Subcutaneous abdominal adipose tissue (tissue), 5 donors: ENCODE measurements around the gene FDXACB1.

Experiments
- H3K27ac ChIP-seq: one replicate; pipeline ENCODE4 v1.7.0; 2013; ENCODE audit warnings: low read depth, mild to moderate bottlenecking, inconsistent platforms, low read length, moderate library complexity
- H3K27me3 ChIP-seq, 5 donors: one replicate each; pipeline ENCODE4 v1.7.0; 2013; ENCODE audit warnings: low read length in 5 of 5, inconsistent platforms in 1 of 5; ENCODE audit not compliant: control insufficient read depth in 5 of 5, insufficient read depth in 4 of 5
- H3K36me3 ChIP-seq, 5 donors: one replicate each; pipeline ENCODE4 v1.7.0; 2013; ENCODE audit warnings: low read length in 5 of 5; ENCODE audit not compliant: control insufficient read depth in 5 of 5, insufficient read depth in 5 of 5
- H3K4me1 ChIP-seq, 5 donors: one replicate each; pipeline ENCODE4 v1.7.0; 2013; ENCODE audit warnings: low read length in 5 of 5, mild to moderate bottlenecking in 3 of 5, moderate library complexity in 1 of 5; ENCODE audit not compliant: control insufficient read depth in 5 of 5, insufficient read depth in 5 of 5
- H3K4me3 ChIP-seq, 5 donors: one replicate each; pipeline ENCODE4 v1.7.0; 2013; ENCODE audit warnings: low read length in 5 of 5, low read depth in 1 of 5
- H3K9ac ChIP-seq, 5 donors: one replicate each; pipeline ENCODE4 v1.7.0; 2013; ENCODE audit warnings: low read length in 5 of 5, mild to moderate bottlenecking in 4 of 5, moderate library complexity in 3 of 5
- H3K9me3 ChIP-seq, 5 donors: one replicate each; pipeline ENCODE4 v1.7.0; 2013; ENCODE audit warnings: low read length in 5 of 5; ENCODE audit not compliant: control insufficient read depth in 5 of 5
- donor health status: healthy.
- donor health status: healthy.
- donor health status: healthy.
- donor health status: healthy.
- donor health status: healthy.

Gene FDXACB1

DNA sequence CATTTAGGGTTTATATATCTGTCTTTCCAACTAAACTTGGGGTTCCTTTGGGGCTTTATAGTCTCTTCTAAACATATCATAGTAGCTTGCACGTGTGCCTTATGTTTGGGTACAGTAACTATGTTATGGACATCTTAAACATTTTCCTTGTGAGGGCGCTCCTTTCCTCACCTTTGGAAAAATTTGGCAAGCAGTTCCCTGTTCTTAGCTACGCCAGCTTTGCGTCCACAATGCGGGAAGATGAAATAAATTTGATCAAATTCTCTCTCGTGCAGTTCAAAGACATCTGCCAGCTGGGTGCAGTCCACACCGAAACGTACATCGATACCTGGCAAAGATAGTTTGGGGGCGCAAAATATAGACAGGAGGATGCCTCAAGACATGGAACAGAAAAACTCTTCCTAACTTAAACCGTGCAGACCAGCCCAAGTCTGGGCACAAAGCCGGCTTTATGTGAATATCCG lies 548 bp downstream of the FDXACB1 start:
- H3K9me3 ChIP-seq, result no peaks in the 10 kb centered on the region
- peak overlapping the region; percentile 94 for H3K27ac ChIP-seq
- peak overlapping the region; percentile 77 to 95 (median 82) for H3K4me3 ChIP-seq
- no peaks in the 10 kb centered on the region for H3K27me3 ChIP-seq
- peaks cover 3 to 15% (median 14%) of the 10 kb centered on the region in 5 donors for H3K4me1 ChIP-seq
- H3K36me3 ChIP-seq, result peaks cover 2 to 16% (median 10%) of the 10 kb centered on the region in 5 donors
- peak overlapping the region; percentile 66 to 85 (median 74) for H3K9ac ChIP-seq

GRCh38 chr11:111871693-111872161 lies 7.2 kb downstream of the FDXACB1 start:
- Histone ChIP-seq H3K36me3 (peaks cover 15 to 34% (median 26%) of the 10 kb centered on the region in 5 donors), H3K4me1 (peaks cover 3 to 20% (median 16%) of the 10 kb centered on the region in 5 donors), H3K27ac (peak overlapping the region; percentile 85), H3K9ac (peak overlapping the region in 4 of 5 donors; percentile 83 to 93 (median 88)), H3K4me3 (peak overlapping the region; percentile 81 to 95 (median 95)), H3K27me3 (no peaks in the 10 kb centered on the region), H3K9me3 (no peaks in the 10 kb centered on the region)

- Histone ChIP-seq H3K9ac (peak within 1 kb of the TSS; percentile 82 to 93 (median 84)), H3K4me1 (peaks cover 3 to 20% (median 16%) of the 10 kb centered on the region in 5 donors), H3K27ac (peak within 1 kb of the TSS; percentile 85), H3K27me3 (no peaks in the 10 kb centered on the region), H3K4me3 (peak within 1 kb of the TSS; percentile 81 to 98 (median 95)), H3K36me3 (peaks cover 19 to 37% (median 25%) of the 10 kb centered on the region in 5 donors), H3K9me3 (no peaks in the 10 kb centered on the region)
Measured at GRCh38 chr11:111870886-111871692, 7.9 kb downstream of the FDXACB1 start, which contains the start of gene ALG9. Gene ALG9, minus strand, starts transcription at chr11:111871581. Its CDS starts 99 bp downstream, at chr11:111871482.

- Histone ChIP-seq H3K27ac (peak overlapping the region; percentile 85), H3K9ac (peak overlapping the region; percentile 82 to 93 (median 84)), H3K4me3 (peak overlapping the region; percentile 81 to 98 (median 95)), H3K36me3 (peaks cover 19 to 36% (median 25%) of the 10 kb centered on the region in 5 donors), H3K27me3 (no peaks in the 10 kb centered on the region), H3K4me1 (peaks cover 3 to 20% (median 16%) of the 10 kb centered on the region in 5 donors), H3K9me3 (no peaks in the 10 kb centered on the region)
Measured at GRCh38 chr11:111870522-111870885, 8.5 kb downstream of the FDXACB1 start.

DNA sequence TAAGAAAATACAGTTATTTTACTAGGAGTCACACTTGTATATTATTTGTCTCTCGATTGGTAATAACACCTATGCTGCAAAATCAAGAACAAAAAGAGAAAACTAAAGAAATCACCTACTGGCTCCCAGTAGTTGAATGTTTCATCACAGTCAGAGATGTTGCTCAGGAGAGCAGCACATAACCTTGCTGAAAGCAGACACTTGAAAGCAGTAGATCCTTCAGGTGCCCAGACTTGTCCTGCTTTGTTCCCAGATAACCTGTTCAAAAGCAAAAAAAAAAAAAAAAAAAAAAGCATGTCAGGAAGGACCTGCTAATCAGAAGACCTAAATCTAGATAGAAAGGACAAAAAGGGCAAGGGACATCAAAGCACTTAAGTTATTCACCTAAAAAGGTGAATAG lies 8.9 kb downstream of the FDXACB1 start:
- Histone ChIP-seq H3K4me1 (peaks cover 3 to 20% (median 16%) of the 10 kb centered on the region in 5 donors), H3K9ac (peak overlapping the region in 1 of 5 donors; percentile 92), H3K9me3 (no peaks in the 10 kb centered on the region), H3K36me3 (peaks cover 22 to 36% (median 23%) of the 10 kb centered on the region in 5 donors), H3K27me3 (no peaks in the 10 kb centered on the region), H3K4me3 (peak overlapping the region in 4 of 5 donors; percentile 81 to 95 (median 95)), H3K27ac (no peak overlapping the region)

DNA sequence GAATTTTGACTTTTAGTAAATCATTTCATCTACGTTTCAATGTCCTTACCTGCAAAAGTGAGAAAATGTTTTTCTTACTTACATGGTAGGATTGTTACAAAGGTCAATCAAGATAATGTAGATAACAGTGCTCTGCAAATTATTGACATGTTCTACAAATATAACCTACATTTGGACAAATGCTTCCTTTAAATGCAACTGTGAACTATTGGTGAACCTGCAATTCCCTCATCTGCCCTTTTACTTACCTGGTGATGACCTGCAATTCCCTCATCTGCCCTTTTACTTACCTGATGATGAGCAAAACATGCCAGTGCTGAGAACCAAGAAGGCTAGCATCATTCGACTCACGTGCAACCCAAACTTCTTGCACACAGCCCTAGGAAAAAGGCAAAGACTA lies 18.7 kb downstream of the FDXACB1 start:
- H3K4me3 ChIP-seq, result no peak overlapping the region
- H3K9ac ChIP-seq, result no peak overlapping the region
- no peak overlapping the region for H3K27ac ChIP-seq
- peaks cover 36 to 56% (median 41%) of the 10 kb centered on the region in 5 donors for H3K36me3 ChIP-seq
- no peaks in the 10 kb centered on the region for H3K4me1 ChIP-seq
- no peaks in the 10 kb centered on the region for H3K27me3 ChIP-seq
- H3K9me3 ChIP-seq, result no peaks in the 10 kb centered on the region

GRCh38 chr11:111855506-111855905 lies 23.5 kb downstream of the FDXACB1 start:
- H3K4me1 ChIP-seq, result peaks cover 0 to 5% (median 0%) of the 10 kb centered on the region in 5 donors
- H3K27me3 ChIP-seq, result no peaks in the 10 kb centered on the region
- no peak overlapping the region for H3K9ac ChIP-seq
- peaks cover 34 to 68% (median 38%) of the 10 kb centered on the region in 5 donors for H3K36me3 ChIP-seq
- no peaks in the 10 kb centered on the region for H3K9me3 ChIP-seq
- H3K27ac ChIP-seq, result no peak overlapping the region
- H3K4me3 ChIP-seq, result no peak overlapping the region

DNA sequence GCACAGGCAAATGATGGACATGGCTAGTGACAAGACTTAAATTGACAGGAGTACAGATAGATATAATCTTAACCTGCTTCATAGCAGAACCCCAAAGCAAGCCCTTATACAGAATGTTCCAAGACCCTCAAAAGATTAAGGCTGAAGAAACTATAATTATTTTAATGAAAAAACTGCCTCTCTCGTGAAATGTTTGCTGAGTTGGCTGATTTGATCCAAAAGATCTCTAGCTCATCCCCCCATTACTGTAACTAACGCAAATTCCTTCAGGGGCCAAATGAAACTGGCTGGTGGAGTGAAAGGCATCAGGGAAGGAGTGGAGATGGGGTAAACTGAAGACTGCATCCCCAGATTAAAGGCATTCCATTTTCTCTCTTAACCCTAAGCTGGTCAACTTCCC lies 26.9 kb downstream of the FDXACB1 start:
- peaks cover 17 to 50% (median 28%) of the 10 kb centered on the region in 5 donors for H3K36me3 ChIP-seq
- H3K27me3 ChIP-seq, result no peaks in the 10 kb centered on the region
- no peaks in the 10 kb centered on the region for H3K9me3 ChIP-seq
- H3K9ac ChIP-seq, result peak overlapping the region in 2 of 5 donors; percentile 21 to 62
- no peak overlapping the region for H3K4me3 ChIP-seq
- H3K27ac ChIP-seq, result peak overlapping the region; percentile 63
- H3K4me1 ChIP-seq, result peaks cover 0 to 15% (median 9%) of the 10 kb centered on the region in 5 donors

GRCh38 chr11:111851636-111852035 lies 27.3 kb downstream of the FDXACB1 start:
- Histone ChIP-seq H3K9me3 (no peaks in the 10 kb centered on the region), H3K27ac (peak overlapping the region; percentile 63), H3K36me3 (peaks cover 17 to 50% (median 26%) of the 10 kb centered on the region in 5 donors), H3K27me3 (no peaks in the 10 kb centered on the region), H3K9ac (peak overlapping the region in 2 of 5 donors; percentile 21 to 62), H3K4me1 (peaks cover 0 to 20% (median 14%) of the 10 kb centered on the region in 5 donors), H3K4me3 (no peak overlapping the region)

- no peak overlapping the region for H3K4me3 ChIP-seq
- peak overlapping the region; percentile 63 for H3K27ac ChIP-seq
- no peaks in the 10 kb centered on the region for H3K27me3 ChIP-seq
- H3K4me1 ChIP-seq, result peaks cover 0 to 25% (median 19%) of the 10 kb centered on the region in 5 donors
- peaks cover 17 to 50% (median 26%) of the 10 kb centered on the region in 5 donors for H3K36me3 ChIP-seq
- H3K9me3 ChIP-seq, result no peaks in the 10 kb centered on the region
- H3K9ac ChIP-seq, result peak overlapping the region in 3 of 5 donors; percentile 20 to 68 (median 62)
Measured at GRCh38 chr11:111851067-111851466, 27.9 kb downstream of the FDXACB1 start.
